ENCODE results near the gene SPCS2.
"Not testable (repeated sequence)": the region's sequence is repeated elsewhere in the genome, so short reads cannot be mapped to it uniquely, and the experiment has no call there.

SPCS2 gene

DNA sequence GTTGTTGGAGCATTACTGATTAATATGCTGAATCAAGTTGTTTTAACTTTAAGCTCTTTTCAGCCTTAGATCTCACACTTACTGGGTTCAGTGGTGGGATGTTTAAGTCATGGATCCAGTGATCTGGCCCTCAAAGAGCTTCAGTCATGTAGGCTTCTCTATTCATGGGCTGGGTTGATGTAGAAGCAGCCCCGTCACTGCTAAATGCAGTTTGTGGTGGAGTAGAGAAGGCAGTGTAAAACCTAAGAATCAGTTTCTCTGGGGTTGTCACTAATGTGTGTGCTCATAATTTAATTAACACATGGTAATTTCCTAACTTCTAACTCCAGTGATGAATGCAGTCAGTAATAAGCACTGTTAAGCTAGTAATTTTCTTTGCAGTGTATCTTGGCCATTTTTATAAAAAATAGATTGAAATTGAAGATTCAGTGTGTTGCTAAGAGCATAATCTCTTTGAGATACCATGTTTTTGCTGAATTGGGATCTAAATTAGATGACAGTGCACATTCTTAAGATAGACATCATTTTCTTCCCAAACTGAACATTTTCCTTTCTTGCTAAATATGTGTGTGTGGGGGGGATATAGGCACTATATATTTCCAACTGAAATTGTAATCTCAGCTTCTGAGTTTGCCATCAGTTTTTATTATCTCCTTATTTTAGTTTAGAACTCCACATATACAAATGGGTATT, 9.0 kb downstream of the SPCS2 start:
- FAIRE-seq = no peak
- no peak for DNase-seq (ENCODE audit: insufficient read length, low spot score)
- TF ChIP-seq, protein P1, sequence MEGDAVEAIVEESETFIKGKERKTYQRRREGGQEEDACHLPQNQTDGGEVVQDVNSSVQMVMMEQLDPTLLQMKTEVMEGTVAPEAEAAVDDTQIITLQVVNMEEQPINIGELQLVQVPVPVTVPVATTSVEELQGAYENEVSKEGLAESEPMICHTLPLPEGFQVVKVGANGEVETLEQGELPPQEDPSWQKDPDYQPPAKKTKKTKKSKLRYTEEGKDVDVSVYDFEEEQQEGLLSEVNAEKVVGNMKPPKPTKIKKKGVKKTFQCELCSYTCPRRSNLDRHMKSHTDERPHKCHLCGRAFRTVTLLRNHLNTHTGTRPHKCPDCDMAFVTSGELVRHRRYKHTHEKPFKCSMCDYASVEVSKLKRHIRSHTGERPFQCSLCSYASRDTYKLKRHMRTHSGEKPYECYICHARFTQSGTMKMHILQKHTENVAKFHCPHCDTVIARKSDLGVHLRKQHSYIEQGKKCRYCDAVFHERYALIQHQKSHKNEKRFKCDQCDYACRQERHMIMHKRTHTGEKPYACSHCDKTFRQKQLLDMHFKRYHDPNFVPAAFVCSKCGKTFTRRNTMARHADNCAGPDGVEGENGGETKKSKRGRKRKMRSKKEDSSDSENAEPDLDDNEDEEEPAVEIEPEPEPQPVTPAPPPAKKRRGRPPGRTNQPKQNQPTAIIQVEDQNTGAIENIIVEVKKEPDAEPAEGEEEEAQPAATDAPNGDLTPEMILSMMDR (IDR thresholded peaks at IDR 0.05; ENCODE audit: insufficient read depth, missing control alignments) = no peak

DNA sequence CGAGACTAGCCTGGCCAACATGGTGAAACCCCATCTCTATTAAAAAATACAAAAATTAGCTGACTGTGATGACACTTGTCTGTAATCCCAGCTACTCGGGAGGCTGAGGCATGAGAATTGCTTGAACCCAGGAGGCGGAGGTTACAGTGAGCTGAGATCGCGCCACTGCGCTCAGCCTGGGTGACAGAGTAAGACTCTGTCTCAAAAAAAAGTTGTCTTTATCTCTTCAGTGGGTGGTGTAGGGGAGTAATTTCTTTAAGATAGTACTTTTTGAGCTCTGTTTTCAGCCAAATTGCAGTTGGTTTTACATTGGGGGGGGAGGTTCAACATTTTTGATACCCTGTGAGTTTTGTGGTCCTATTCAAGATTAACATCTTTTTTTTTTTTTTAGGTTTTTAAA, 11.1 kb downstream of the SPCS2 start:
- not testable (repeated sequence) for FAIRE-seq; DNase-seq (ENCODE audit: insufficient read length, low spot score)

DNA sequence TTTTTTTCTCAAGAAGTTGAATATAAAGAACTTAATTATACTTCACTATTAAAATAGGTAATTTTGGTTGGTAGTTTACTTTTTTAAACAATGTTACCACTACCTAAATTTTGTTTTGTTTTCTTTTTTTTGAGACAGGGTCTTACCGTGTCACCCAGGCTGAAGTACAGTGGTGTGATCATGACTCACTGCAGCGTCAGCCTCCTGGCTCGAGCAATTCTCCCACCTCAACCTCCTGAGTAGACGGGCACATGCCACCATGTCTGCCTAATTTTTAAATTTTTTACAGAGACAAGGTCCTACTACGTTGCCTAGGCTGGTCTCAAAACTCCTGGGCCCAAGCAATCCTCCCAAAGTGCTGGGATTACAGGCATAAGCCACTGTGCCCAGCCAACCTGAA, 17.6 kb downstream of the SPCS2 start:
- TF ChIP-seq, protein P1 (IDR thresholded peaks at IDR 0.05; ENCODE audit: insufficient read depth, missing control alignments) = no peak
- FAIRE-seq (no peak), DNase-seq (ENCODE audit: insufficient read length, low spot score) (no peak)

DNA sequence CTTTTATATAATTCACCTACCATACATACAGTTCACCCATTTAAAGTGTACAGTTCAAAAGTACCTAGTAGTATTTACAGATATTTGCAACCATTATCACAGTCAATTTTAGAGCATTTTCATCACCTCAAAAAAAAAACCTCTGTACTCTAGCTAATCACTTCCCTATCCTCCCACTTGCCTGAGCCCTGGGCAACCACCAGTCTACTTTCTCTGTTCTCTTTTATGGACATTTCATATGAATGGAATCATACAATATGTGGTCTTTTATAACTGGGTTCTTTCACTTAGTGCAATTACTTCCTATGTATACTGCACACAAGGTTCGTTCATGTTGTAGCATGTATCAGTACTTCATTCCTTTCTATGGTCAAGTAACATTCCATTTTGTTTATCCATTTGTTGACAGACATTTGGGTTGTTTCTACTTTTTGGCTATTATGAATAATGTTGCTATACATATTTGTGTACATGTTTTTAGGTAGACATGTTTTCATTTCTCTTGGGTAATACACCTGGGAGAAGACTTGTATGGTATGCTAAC, 21.9 kb downstream of the SPCS2 start:
- FAIRE-seq (no peak), DNase-seq (ENCODE audit: insufficient read length, low spot score) (no peak)
- TF ChIP-seq, protein P1 (IDR thresholded peaks at IDR 0.05; ENCODE audit: insufficient read depth, missing control alignments) = no peak

DNA sequence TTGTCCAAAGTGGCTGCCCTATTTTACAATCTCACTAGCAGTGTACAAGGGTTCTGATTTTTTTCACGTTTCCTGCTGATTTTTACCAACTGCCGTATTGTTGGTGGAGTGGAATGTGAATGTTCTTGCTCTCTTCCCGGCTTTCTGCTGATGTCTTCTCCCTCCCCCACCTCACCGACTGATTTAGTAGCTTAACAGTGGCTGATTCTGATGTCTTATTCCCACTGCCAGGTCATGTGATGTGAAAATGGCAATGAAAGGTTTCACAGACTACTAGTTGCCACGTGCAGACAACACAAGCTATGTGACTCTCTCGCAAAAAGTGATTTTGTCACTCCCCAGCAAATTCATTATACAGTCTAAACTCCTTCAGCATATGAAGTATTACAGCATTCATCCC, 22.4 kb downstream of the SPCS2 start:
- FAIRE-seq (no peak), DNase-seq (ENCODE audit: insufficient read length, low spot score) (no peak)
- TF ChIP-seq, protein P1 (IDR thresholded peaks at IDR 0.05; ENCODE audit: insufficient read depth, missing control alignments) = no peak

DNA sequence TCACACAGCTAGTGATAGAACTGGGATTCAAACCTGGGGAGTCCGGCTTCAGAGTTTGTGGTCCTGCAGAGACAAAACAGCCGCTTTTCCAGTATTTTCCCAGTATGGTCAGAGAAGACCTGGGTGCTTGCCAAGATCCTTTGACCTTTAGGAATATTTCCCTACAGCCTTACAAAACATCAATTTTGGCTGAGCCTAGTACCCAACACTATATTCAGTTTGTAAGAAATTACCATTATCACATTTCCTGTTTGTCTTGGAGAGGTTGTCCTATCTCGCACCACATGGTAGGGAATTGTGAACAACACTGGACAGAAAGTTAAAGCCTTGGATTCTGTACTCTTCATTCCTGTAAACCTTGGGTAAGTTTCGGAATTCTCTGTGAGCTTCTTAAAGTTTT, 29.0 kb downstream of the SPCS2 start:
- no peak for FAIRE-seq
- DNase-seq (ENCODE audit: insufficient read length, low spot score) = no peak
- TF ChIP-seq, protein P1 (IDR thresholded peaks at IDR 0.05; ENCODE audit: insufficient read depth, missing control alignments) = no peak

DNA sequence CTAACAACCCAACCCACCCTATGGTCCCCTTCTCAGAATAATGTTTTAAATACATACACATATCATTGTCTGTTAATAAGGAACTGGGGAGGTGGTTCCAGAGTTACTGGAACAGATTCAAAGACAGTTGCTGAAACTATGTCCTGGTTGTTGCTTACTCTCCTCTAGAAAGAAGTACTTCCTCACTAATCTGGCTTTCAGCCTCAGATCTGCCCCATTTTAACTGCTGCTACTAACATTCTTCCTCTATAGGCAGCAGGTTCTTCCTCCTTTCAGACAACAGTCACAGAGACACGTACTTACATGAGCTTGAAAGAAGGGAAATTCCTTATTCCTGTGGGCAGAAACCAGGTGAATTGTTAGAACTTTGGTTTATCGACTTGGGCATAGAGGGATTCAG, 31.6 kb downstream of the SPCS2 start:
- TF ChIP-seq, protein P1 (IDR thresholded peaks at IDR 0.05; ENCODE audit: insufficient read depth, missing control alignments) = no peak
- DNase-seq (ENCODE audit: insufficient read length, low spot score) (no peak), FAIRE-seq (no peak)
